Measurements from ENCODE around the gene PLA2G6. TPM values are rescaled to one million over a fixed set of nuclear protein-coding genes. Genes with fewer than 3 reads are reported as not detected.

The PLA2G6 gene
- total RNA-seq, 4 donors from 2014 or later, result 29.2 to 129 (median 44.1) TPM

DNA sequence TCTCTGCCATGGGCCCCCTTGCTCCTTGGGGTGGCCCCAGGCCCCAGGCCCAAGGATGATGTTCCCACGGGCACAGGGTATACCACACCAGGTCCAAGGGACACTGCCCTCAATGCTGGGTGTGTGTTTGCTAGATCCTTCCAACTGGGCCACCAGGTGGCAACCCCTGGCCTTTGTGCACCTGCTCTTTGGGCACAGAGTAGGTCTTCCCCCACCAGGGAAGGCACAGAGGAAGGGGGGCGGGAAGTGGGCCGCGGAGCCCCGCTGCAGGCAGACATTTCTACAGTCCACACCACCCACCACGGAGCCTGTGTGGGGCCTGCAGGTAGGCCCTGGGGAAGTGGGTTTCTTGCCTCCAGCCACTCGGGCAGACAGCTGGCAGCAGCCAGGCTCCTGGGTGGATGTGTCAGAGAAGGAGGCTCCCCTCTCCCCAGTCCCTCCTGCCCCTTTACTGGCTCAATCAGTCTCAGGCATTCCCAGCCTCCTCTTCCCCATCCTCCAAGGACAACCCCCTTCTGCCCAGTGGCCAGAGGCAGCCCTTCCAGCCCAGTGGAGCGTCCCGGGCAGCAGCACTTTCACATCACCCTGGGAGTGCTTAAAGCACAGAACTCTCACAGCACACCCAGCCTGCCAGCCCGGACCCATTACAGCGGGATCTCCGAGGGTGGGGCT, 41.8 kb upstream of the PLA2G6 start:
- TF ChIP-seq, protein P1, sequence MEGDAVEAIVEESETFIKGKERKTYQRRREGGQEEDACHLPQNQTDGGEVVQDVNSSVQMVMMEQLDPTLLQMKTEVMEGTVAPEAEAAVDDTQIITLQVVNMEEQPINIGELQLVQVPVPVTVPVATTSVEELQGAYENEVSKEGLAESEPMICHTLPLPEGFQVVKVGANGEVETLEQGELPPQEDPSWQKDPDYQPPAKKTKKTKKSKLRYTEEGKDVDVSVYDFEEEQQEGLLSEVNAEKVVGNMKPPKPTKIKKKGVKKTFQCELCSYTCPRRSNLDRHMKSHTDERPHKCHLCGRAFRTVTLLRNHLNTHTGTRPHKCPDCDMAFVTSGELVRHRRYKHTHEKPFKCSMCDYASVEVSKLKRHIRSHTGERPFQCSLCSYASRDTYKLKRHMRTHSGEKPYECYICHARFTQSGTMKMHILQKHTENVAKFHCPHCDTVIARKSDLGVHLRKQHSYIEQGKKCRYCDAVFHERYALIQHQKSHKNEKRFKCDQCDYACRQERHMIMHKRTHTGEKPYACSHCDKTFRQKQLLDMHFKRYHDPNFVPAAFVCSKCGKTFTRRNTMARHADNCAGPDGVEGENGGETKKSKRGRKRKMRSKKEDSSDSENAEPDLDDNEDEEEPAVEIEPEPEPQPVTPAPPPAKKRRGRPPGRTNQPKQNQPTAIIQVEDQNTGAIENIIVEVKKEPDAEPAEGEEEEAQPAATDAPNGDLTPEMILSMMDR (IDR thresholded peaks at IDR 0.05; ENCODE audit: low read depth), result no peak

DNA sequence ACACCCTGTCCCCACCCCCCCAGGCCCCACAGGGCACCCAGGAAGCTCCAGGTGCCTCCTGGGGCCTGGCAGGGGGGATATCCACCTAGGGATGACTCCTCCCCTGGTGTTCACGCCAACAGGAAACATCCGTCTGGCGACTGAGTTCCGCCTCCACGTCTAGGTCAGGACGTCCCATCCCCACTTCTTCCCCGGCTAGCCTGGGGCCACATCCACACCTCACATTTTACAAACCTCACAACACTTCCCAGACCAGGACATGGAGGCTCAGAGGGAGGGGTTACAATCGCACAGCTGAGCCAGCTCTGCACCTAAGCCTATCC, 41.1 kb upstream of the PLA2G6 start:
- TF ChIP-seq, protein P1 (IDR thresholded peaks at IDR 0.05; ENCODE audit: low read depth), result no peak

DNA sequence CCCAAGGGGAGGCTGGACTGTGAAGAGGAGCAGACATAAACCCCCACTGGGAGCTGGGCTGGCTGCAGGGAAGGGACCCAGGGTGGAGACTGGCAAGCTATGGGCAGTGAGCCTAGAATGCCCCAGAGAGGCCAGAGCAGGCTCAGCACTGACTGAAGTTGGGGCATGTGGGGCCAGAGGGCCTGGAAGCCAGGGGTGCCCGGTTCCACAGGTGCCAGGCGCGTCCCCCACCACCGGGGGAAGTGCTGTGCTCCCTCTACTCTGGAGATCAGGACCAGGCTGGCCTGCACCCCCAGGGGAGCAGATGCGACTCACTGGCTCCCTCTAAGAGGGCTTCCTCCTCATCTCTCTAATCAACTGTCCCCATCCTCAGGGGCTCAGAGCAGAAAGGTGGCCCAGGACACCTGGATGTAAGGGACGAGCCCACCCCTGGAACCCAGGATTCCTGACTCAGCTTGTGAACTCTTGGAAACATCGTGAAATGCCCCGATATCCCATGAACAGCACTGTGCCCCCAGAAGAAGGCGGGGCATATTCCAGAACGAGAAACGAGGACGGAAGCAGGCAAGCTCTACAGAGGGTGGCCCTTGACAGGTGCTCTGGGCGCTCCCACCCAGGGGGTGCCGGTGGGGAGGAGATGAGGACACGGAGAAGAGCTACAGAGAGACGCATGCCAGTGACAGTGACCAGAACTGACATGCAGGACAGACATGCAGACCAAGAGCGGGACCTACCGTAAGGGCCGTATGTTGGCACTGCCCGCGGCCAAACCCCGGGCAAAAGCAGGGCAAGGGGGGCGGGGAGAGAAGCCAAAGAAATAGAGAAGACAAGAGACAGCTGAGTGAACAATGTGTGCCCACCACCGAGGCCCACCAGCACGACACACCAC, 40.5 kb upstream of the PLA2G6 start:
- TF ChIP-seq, protein P1 (IDR thresholded peaks at IDR 0.05; ENCODE audit: low read depth), result no peak

DNA sequence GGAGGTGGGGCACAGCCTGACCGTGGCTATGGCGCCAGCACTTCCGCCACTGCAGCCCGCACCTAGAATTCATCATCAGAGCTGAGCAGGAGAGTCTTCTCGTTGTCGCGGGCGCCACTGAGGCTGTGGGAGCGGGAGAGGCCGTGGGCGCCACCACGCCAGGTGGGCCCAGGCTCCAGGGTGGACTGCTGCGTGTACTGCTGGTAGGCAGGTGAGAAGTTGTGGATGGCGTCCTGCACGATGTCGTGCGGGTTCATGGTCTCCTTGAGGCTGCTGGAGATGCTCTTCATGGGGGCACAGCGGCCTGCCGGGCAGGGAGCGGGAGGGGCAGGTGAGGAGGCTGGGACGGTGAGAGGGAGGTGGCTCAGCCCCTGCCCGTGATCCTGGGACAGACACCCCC, 39.8 kb upstream of the PLA2G6 start:
- TF ChIP-seq, protein P1 (IDR thresholded peaks at IDR 0.05; ENCODE audit: low read depth), result no peak

DNA sequence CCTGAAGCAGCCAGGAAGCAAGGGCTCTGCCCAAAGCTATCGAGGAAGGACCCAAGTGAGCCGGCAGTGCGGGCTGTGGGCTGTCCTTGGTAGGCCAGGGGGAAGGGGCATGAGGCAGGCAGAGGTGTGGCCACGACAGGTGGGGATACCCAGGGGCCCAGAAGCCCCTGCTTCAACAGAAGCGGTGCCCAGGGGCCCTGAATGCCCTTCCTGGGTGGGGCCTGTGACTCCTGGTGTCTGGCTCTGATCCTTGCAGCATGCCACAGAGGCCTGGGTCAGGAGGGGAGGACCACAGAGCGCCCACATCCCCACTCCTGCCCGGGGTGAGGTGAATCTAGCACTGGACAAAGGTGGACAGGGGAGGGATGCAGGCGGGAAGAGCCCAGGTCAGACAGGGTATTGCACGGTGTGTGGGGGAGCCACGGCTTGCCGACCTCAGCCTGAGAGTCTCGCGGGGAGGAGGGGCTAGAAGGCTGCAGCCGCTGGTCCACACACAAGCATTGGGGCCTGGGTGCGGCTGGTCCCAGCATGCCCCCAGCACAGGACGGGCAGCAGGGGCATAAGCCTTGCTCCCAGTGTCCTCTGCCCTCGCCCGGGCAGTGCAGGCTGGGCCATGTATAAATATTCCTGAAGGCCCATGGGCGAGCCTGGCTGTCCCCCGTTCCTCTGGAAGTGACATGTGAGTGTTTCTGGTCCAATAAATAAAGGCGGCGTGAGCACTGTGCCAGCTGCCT, 39.2 kb upstream of the PLA2G6 start:
- TF ChIP-seq, protein P1 (IDR thresholded peaks at IDR 0.05; ENCODE audit: low read depth), result no peak

DNA sequence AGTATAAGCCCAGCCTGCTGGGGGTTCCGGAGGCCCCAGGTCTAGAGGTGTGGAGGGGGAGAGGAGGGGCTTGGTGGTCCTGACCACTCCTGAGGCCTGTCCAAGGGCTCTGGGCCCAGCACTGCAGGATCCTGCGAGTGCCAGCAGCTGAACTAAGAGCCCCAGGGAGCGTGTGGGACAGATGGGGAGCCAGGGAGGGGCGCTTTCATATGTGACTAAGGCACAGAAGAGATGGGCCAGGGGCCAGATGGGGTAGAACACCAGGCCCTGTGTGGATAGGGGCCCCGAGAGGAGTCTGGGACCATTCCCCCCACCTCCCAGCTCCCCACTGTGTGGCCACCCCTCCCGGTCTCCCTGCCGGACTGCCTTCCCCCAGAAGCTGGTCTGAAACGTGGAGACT, 38.5 kb upstream of the PLA2G6 start:
- TF ChIP-seq, protein P1 (IDR thresholded peaks at IDR 0.05; ENCODE audit: low read depth), result no peak

DNA sequence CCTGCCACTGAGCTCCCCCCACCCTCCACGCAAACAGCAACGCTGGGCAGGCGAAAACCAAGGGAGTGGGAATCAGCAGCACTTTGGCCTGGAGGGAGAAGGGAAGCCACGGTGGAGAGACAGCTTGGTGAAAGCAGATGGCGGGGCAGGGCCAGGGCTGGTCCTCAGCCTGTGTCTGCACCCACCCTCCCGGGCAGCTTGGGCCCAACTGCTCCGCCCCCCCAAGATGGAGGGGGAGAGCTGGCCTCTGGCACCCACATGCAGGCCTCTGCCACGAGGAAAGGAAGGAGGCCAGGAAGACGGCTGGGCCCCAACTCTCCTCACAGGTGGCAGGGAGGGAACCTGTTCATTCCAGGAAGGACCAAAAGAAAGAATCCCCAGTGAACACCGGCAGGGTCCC, 38.0 kb upstream of the PLA2G6 start:
- TF ChIP-seq, protein P1 (IDR thresholded peaks at IDR 0.05; ENCODE audit: low read depth), result no peak

All from subcutaneous adipose tissue (tissue), 4 donors.